Measurements from ENCODE around the gene BANP.

GRCh38 chr16:88048985-88049384, 97.8 kb downstream of the BANP start:
- TF ChIP-seq, protein P1, sequence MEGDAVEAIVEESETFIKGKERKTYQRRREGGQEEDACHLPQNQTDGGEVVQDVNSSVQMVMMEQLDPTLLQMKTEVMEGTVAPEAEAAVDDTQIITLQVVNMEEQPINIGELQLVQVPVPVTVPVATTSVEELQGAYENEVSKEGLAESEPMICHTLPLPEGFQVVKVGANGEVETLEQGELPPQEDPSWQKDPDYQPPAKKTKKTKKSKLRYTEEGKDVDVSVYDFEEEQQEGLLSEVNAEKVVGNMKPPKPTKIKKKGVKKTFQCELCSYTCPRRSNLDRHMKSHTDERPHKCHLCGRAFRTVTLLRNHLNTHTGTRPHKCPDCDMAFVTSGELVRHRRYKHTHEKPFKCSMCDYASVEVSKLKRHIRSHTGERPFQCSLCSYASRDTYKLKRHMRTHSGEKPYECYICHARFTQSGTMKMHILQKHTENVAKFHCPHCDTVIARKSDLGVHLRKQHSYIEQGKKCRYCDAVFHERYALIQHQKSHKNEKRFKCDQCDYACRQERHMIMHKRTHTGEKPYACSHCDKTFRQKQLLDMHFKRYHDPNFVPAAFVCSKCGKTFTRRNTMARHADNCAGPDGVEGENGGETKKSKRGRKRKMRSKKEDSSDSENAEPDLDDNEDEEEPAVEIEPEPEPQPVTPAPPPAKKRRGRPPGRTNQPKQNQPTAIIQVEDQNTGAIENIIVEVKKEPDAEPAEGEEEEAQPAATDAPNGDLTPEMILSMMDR (IDR thresholded peaks at IDR 0.05; ENCODE audit: borderline replicate concordance, extremely low read depth, low read length, poor library complexity, severe bottlenecking), result no peak
- no peak for TF ChIP-seq EZH2 (IDR thresholded peaks at IDR 0.05; ENCODE audit: borderline replicate concordance, low read depth, low read length, severe bottlenecking)
